HG03575 (cell line): Measurements from ENCODE around the gene C4orf17.
"Not testable (repeated sequence)": the region's sequence is repeated elsewhere in the genome, so short reads cannot be mapped to it uniquely, and the experiment has no call there.

ENCODE experiments used
- ATAC-seq: cut with Tn5 transposase; IDR thresholded peaks from one replicate; pipeline ENCODE4 v1.9.1; 2021; ENCODE audit not compliant: unreplicated experiment, insufficient number of reproducible peaks, low FRiP score; ENCODE audit errors: extremely low read depth

The C4orf17 gene

GRCh38 chr4:99534699-99535098, 23.9 kb downstream of the C4orf17 start:
- not testable (repeated sequence) for ATAC-seq

- ATAC-seq: no peak
These were observed 25.4 kb downstream of the C4orf17 start for GRCh38 chr4:99536271-99536670.

DNA sequence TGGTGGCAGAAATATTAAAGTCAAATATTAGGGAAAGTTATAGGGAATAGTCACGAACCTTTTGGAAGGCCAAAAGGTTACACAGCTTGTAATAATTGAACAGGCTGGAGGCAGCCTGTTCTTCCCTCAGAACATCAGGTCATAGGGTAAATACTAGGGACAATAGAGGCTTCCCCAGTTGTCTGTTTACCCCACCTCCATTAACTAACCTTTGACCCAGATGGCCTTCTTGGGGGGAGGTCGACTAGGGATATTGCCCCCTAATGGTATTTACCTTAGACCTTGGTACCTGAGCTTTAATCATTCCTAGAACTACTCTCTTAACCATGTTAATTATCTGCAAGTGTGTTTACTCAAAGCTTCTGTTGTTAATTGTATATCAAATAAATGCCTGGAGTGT, 26.0 kb downstream of the C4orf17 start:
- no peak for ATAC-seq

GRCh38 chr4:99537674-99538073, 26.9 kb downstream of the C4orf17 start:
- ATAC-seq: no peak

DNA sequence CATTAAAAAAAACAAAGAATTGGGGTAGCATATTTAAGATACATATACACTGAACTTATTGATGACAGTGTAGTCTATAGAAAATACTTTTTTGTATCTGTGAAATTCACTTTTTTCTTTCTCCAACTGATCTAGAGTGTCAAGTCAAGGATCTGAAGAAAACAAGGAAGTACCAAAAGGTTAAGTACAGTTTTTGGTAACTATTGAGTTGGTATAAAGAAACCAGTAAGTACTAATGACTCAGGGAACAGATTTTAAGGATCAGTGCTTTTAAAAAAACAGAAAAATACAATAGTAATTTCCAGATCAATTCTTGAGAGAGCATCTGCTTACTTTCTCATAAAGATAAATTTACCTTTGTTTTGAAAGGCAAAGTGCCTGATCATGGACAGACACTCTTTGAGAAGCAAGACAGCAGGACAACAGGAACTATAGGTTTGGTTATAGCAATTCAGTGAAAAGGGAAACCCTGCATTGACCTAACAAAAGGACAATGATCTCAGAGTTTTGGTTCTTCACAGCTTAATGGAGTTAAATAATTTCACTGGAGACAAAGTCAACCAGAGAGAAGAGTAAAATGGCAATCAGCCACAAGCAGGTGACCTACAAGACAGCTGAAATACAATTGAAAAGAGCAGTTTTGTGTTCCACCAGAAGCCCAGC, 29.6 kb downstream of the C4orf17 start:
- no peak for ATAC-seq

- ATAC-seq: no peak
These were observed 42.1 kb downstream of the C4orf17 start for GRCh38 chr4:99552872-99553271.

- peak; percentile 92 for ATAC-seq
These were observed 52.7 kb downstream of the C4orf17 start, which contains the start of gene TRMT10A for GRCh38 chr4:99563310-99564186. Gene TRMT10A, minus strand, starts transcription at chr4:99564039. Its CDS starts 4,701 bp downstream, at chr4:99559338.

DNA sequence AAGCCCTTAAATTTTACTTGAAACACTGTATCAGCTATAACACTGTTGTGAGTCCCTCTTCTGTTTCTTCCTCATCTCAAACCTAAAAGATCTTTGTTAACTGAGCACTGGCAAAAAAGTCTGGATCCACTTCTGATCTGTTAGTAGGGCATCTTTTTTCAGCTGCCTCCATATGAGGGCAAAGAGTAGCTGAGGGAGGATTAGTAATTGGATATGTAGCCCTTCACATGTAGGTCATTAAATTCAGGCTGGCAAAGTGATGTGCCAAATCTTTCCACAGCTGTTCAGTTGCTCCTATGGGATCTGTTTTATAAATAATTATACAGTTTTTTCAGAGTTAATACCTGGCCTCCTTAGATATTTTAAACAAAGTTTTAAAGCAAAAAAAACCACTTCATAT, 54.1 kb downstream of the C4orf17 start:
- no peak for ATAC-seq

DNA sequence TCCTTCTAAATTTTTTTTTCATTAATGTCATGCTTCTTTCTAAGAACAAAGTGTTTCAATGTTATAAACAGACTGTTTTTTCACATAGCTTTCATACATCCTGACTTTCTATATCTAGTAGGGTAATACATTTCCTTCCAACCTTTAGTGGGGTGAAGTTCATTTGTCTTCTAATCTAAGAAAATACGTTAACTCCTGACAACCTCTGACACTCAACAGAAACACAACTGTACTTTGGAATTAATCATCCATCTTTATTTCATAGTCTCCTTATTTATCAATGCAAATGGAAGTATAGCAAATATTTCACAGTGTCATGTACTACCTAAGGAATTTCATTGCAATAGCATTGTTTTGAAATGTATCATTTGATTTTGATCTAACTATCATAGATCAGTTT, 61.1 kb downstream of the C4orf17 start:
- ATAC-seq: no peak

DNA sequence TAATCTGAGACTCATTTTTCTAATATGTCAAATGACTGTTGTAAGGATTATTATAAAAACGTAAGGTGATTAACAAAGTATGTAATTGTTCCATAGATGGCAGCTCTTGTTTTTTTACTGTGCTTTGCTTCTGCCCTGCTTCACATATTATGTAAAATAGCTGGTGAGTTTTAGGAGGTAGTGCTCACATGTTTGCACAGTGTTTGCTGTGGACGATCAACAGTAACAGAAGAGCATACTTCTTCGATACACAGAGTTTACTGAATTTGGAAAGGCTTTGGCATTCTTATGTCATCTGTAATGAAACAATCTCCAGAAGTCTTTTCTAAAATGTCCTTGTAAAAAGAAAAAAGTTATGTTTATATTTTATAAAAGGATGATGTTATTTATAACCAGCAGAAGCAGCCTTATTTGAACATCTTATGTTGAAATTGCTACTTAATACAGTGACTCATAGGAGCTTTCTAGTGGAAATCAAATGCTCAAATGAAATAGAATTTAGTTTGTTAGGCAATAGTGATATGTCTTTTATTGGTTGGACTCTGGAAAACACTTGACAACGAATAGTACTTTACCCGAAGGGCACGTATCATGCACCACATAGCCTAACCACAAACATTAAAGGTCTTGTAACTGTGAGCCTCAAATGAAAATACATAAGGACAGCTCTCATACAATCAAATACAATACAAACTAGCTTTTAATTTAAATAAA, 61.9 kb downstream of the C4orf17 start:
- ATAC-seq: no peak

GRCh38 chr4:99573735-99574368, 63.0 kb downstream of the C4orf17 start:
- no peak for ATAC-seq

DNA sequence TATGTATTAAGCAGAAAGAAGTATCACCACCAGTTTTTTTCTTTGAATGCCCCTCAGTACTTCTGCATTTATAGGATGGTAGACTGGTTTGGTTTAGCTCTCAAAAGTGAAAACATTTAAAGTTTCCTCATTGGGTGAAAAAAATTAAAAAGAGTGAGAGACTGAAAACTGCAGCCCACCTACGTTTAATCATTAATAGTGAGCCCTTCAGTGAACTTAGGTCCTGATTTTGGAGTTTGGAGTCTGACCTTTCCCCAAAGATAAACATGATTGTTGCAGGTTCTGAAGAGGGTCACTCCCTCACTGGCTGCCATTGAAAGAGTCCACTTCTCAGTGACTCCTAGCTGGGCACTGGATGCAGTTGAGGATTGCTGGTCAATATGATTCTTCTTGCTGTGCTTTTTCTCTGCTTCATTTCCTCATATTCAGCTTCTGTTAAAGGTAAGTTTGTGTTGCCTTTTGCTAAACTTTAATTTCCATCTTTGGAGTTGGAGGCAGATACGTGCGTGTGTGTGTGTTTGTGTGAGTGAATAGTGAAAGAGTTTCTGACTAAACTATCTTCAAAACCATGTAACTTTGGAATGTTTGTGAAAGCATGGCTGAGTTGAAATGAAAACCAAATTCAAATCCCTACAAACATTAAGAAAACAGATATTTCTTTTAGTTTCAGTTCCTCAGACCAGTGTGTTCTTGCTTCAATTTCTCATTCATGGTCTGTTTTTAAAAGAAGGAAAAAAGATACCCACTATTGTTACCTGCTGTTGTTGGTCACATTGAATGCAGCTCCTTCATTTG, 63.9 kb downstream of the C4orf17 start, which contains the start of gene MTTP:
TSS of gene MTTP (plus strand) at position 295 of the 795 bp plus-strand sequence. CDS start at position 381, 86 bp downstream.
- ATAC-seq: peak; percentile 81

DNA sequence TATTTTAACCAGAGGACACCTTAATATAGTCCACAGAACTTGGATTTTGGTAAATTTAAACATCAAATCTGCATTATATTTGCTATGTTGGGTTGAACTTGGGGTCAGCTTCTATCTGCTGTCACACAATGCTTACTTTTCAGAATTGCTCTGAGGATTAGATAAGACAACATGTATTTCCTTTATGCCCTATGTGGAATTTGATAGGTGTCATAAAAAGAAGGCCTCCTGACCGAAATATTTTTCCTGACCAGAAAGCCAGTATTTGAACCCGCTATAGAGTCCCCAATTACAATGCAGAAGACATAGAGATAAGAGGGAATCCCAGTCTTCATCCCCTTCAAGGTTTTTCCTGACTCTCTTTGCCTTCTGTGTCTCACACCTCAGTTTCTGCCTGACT, 67.9 kb downstream of the C4orf17 start:
- ATAC-seq: no peak

- no peak for ATAC-seq
These were observed 74.7 kb downstream of the C4orf17 start for GRCh38 chr4:99585516-99585915.

- ATAC-seq: no peak
These were observed 75.5 kb downstream of the C4orf17 start for GRCh38 chr4:99586322-99586721.

DNA sequence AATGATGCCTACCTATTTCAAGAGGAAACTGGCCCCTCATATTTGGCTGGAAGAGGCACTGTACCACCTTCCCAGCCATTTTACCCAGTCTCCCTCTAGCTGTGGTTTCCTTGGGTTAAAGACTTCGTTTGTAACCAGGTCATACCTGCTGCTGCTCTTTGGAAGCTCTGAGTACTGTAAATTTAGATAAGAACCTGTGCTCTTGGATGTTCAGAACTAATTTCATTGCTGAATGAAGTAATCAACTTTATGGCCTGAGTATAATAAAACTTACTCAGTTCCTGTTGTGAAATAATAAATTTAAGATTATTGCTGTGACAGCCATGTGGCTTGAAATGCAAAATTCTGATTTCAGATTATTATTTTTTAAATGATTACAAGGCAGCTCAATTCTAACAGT, 76.0 kb downstream of the C4orf17 start:
- ATAC-seq: no peak

DNA sequence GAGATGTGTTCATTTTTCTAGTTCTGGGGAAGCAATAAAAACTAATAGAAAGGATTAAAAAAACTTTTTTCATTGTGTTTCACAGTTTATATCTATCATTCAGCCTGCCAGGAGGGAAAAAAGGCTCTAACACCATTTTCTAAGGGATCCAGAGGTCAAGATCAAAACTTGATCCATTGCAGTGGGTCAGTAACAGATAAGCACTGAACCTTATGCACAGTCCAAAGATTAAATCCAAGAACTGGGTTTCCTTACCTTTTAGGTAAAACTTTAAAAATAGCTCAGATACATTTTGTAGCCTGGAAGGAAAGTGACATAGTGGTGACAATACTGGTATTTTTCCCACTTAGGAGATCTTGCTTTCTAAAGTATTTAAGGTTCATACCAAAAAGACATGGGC, 76.5 kb downstream of the C4orf17 start:
- ATAC-seq: no peak

DNA sequence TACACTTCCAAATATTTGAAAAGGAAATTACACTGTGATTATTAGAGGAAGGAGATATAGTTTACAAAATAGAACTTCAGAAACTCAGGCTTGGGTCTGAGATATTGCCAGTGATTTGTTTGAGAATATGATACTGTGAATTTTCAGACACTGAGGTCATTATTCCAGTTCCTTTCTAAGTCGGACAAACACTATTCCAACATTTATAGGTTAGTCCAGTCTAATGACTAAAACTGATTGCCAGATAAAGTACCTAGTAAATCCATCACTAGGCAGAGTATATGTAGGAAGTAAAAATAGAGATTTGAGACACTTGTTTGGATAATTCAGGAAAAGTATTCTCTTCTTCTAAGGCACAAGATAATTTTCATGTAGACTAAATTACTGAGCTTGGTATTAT, 77.0 kb downstream of the C4orf17 start:
- ATAC-seq: no peak
